Measurements from ENCODE around the gene ATP6V0C.
"Not testable (repeated sequence)": the region's sequence is repeated elsewhere in the genome, so short reads cannot be mapped to it uniquely, and the experiment has no call there.

ATP6V0C gene

DNA sequence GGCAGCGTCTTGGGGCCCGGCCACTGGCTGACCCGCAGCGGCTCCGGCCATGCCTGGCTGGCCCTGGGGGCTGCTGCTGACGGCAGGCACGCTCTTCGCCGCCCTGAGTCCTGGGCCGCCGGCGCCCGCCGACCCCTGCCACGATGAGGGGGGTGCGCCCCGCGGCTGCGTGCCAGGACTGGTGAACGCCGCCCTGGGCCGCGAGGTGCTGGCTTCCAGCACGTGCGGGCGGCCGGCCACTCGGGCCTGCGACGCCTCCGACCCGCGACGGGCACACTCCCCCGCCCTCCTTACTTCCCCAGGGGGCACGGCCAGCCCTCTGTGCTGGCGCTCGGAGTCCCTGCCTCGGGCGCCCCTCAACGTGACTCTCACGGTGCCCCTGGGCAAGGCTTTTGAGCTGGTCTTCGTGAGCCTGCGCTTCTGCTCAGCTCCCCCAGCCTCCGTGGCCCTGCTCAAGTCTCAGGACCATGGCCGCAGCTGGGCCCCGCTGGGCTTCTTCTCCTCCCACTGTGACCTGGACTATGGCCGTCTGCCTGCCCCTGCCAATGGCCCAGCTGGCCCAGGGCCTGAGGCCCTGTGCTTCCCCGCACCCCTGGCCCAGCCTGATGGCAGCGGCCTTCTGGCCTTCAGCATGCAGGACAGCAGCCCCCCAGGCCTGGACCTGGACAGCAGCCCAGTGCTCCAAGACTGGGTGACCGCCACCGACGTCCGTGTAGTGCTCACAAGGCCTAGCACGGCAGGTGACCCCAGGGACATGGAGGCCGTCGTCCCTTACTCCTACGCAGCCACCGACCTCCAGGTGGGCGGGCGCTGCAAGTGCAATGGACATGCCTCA lies 41.9 kb upstream of the ATP6V0C start:
- no peak for TF ChIP-seq POLR2A (IDR thresholded peaks at IDR 0.05; ENCODE audit: low read depth, low read length)
- DNase-seq (ENCODE audit: insufficient read length, low spot score) (no peak), FAIRE-seq (no peak)

DNA sequence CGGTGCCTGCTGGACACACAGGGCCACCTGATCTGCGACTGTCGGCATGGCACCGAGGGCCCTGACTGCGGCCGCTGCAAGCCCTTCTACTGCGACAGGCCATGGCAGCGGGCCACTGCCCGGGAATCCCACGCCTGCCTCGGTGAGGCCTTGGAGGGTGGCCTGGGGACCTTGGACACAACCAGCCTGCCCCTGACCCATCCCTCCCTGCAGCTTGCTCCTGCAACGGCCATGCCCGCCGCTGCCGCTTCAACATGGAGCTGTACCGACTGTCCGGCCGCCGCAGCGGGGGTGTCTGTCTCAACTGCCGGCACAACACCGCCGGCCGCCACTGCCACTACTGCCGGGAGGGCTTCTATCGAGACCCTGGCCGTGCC lies 41.3 kb upstream of the ATP6V0C start:
- DNase-seq (ENCODE audit: insufficient read length, low spot score) (no peak), FAIRE-seq (no peak)
- no peak for TF ChIP-seq POLR2A (IDR thresholded peaks at IDR 0.05; ENCODE audit: low read depth, low read length)

DNA sequence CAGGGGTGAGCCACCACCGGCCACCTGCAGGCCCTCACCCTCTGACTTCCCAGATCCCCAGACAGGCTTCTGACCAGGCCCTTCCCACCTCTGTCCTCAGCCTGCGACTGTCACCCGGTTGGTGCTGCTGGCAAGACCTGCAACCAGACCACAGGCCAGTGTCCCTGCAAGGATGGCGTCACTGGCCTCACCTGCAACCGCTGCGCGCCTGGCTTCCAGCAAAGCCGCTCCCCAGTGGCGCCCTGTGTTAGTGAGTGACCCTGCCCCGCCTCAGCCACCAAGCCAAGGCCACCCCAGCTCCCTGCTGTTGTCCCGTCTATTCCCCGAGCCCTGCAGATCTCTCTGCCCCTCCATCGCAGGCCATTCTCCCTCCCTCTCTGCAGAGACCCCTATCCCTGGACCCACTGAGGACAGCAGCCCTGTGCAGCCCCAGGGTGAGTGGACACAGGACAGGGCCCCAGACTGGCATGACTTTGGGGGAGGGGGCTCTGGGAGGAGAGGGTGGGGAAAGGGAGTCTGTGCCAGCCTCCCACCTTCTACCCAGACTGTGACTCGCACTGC lies 40.8 kb upstream of the ATP6V0C start:
- no peak for FAIRE-seq
- no peak for DNase-seq (ENCODE audit: insufficient read length, low spot score)
- no peak for TF ChIP-seq POLR2A (IDR thresholded peaks at IDR 0.05; ENCODE audit: low read depth, low read length)

DNA sequence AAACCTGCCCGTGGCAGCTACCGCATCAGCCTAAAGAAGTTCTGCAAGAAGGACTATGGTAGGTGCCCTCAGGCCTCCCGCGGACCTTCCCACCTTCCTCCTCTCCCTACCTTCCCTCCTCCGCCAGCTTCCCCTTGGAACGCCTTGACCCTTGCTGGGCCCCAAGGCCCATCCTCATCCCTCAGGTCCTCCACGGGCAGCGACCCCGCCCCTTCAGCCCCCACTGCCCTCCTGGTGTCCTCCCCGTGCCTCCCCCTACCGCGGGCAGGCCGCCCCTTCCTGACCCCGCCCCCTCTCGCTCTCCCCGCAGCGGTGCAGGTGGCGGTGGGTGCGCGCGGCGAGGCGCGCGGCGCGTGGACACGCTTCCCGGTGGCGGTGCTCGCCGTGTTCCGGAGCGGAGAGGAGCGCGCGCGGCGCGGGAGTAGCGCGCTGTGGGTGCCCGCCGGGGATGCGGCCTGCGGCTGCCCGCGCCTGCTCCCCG lies 40.3 kb upstream of the ATP6V0C start:
- FAIRE-seq (no peak), DNase-seq (ENCODE audit: insufficient read length, low spot score) (no peak)
- 0 out of 2 replicates have a peak, but pooled peaks have one; percentile 16 for TF ChIP-seq POLR2A (IDR thresholded peaks at IDR 0.05; ENCODE audit: low read depth, low read length)

DNA sequence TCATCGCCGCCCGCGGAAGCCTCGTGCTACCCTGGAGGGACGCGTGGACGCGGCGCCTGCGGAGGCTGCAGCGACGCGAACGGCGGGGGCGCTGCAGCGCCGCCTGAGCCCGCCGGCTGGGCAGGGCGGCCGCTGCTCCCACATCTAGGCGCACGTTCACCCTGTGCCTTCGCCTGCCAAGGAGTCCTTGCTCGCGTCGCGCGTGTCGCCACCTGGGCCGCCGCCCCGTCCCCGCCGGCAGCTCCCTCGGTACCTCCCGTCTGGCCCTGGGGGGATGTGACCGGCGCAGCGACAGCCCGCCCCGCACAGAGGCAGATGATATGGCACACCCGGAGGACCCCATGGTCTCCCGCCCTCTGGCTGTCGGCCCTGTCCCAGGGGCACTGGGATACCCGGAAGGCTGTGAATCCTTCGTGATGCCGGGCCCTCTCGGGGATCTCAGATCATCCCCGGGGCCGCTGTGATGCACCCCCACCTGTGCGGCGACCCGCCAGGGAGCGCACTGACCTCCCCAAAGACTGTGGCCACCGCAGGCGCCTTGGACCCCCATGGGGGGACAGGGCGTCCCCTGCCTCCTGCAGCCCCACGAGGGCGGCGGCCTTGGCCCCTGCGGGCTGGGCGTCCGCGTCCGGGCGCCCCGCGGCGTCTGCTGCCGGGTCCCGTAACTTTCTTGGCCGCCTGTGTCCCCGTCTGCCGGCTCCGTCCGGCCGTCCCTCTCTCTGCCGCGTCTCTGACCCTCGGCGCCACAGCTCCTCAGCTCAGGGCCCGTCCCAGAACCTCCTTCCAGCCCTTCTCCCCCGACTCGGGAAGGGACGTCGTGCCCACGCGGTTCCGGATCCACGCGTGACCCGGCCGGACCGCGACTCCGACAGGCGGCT lies 39.5 kb upstream of the ATP6V0C start:
- TF ChIP-seq POLR2A (IDR thresholded peaks at IDR 0.05; ENCODE audit: low read depth, low read length): peak; percentile 40
- FAIRE-seq (no peak), DNase-seq (ENCODE audit: insufficient read length, low spot score) (peak; percentile 81)

DNA sequence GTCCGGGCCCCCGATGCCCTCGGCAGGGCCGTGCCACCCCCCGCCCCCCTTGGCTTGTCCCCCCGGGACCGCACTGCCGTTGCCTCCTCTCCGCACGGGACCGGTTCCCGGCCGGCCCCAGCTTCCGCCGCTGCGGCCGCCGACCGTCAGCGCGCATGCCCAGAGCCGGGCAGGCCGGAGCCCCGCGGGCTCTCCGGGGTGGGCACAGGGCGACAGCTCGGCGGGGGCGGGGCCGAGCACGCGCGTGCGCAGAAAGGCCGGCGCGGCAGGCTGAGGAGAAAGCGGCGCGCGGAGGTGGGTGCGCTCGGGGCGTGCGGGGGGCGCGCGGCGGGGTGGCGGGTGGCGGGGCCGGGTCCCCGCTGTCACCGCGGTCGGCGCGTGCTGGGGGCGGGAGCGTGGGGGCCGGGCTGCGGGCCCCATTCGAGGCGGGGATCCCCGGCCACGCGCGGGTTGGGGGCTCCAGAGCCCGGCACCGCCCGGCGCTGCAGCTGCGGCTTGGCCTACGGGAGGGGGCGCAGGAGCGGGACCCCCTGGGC lies 38.8 kb upstream of the ATP6V0C start, which contains the start of gene TBC1D24:
Gene TBC1D24 (plus strand): TSS at position 251 of the 536 bp plus-strand sequence. CDS start 21,022 bp downstream, outside the sequence.
- FAIRE-seq (no peak), DNase-seq (ENCODE audit: insufficient read length, low spot score) (peak; percentile 100)
- TF ChIP-seq POLR2A (IDR thresholded peaks at IDR 0.05; ENCODE audit: low read depth, low read length): peak; percentile 92

DNA sequence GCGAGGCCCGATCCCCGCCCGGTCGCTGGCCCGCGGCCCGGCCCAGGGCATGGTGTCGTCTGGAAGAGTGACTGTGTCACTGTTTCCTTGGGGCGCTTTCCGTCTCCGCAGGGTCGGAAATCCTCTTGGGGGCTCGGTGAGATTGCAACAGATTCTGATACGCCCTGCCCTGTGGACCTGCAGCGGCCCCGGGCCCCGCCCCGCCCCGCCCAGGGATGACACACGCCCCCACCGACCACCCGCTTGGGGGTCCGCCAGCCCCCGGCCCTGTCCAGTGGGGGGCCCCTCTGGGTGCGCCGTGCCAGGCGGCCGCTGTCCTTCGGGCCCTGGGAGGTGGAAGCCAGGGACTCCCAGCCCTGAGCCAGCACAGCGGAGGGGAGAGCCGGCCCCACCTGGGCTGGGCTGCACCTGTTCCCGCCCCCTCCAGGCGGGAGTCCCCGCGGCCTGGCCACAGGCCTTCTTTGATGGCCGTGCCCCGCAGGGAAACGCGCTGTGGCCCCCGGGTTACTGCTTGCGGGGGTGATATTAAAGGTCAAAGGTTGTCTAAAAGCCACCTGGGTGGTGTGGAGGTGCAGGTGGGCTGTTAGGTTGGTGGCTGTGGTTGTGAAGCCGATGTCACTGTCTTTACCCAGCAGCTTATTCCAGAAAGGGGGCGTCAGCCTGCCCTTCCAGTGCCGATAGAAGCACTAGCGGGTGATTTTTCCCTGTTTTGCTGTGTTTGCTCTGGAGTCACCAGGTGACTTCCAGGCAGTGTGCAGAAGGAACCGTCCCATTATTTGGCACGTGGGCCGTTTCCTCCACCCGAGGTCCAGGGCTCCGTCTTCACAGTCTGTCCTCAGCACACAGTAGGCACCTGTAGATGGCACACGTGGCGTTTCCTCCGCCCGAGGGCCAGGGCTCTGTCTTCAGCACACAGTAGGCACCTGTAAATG lies 38.1 kb upstream of the ATP6V0C start:
- TF ChIP-seq POLR2A (IDR thresholded peaks at IDR 0.05; ENCODE audit: low read depth, low read length): no peak
- FAIRE-seq (no peak), DNase-seq (ENCODE audit: insufficient read length, low spot score) (no peak)

DNA sequence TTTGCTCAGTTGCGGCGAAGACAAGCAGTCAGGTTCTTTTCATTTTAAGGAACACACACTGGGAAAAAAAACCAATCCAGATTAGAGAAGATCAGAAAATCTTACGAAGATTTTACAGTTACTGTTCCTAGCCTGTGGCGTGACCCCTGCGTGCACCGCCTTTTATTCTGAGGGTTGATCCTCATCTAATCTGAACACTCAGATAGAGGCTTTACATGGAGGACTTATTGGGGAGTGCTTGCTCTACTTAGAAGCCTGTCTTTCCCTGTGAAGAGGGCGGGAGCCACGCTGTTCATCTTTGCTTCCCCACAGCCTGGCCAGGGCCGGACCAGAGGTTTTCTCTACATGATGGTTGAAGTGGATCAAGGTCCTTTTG lies 37.4 kb upstream of the ATP6V0C start:
- FAIRE-seq (no peak), DNase-seq (ENCODE audit: insufficient read length, low spot score) (no peak)
- no peak for TF ChIP-seq POLR2A (IDR thresholded peaks at IDR 0.05; ENCODE audit: low read depth, low read length)

DNA sequence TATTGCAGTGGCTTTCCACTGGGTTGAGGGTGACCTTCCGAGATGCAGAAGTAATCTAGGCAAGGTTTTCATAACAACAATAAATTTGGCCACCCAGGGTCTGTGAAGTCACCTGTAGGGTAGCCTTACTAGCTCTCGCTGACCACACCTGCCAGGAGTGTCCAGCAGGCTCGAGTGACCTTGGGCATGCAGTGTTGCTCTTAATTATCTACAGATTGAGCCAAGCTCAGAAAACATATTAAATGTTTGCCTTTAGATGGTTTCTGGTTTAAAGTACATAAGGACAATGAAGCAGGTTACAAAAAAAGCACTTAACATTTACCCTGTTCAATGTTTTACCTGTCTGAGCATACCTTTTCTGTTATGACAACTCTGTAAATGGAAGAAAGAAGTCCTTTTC lies 37.0 kb upstream of the ATP6V0C start:
- DNase-seq (ENCODE audit: insufficient read length, low spot score) (no peak), FAIRE-seq (no peak)
- no peak for TF ChIP-seq POLR2A (IDR thresholded peaks at IDR 0.05; ENCODE audit: low read depth, low read length)

DNA sequence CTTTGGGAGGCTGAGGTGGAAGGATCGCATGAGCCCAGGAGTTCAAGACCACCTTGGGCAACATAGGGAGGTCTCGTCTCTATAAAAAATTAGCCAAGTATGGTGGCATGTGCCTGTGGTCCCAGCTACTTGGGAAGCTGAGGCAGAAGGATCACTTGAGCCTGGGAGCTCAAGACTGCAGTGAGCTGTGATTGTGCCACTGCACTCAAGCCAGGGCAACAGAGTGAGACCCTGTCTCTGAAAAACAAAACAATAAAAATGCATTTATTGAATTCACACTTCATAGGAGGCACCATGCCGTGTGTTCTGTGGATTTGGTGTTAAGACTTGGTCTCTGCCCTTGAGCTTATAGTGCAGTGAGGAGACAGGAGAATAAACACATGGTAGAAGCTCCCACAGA lies 36.4 kb upstream of the ATP6V0C start:
- TF ChIP-seq POLR2A (IDR thresholded peaks at IDR 0.05; ENCODE audit: low read depth, low read length): no peak
- DNase-seq (ENCODE audit: insufficient read length, low spot score) (no peak), FAIRE-seq (no peak)

DNA sequence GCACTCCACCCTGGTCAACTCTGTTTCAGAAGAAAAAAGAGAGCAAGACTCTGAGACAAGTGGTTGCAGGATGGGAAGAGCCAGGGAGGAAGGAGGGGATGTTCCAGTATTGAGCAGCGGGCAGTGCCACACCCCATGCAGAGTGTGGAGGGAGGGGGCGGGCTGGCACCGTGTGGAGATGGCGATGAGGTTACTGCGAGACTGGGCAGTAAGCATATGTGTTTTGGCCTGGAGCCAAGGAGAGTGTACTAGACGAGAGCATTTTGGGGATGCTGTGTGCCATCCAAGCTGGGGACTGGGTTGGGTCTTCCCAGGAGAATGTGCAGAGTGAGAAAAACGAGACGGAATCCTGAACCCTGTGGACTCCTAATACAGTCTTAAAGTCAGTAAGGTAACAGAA lies 35.5 kb upstream of the ATP6V0C start:
- DNase-seq (ENCODE audit: insufficient read length, low spot score) (no peak), FAIRE-seq (no peak)
- TF ChIP-seq POLR2A (IDR thresholded peaks at IDR 0.05; ENCODE audit: low read depth, low read length): no peak

DNA sequence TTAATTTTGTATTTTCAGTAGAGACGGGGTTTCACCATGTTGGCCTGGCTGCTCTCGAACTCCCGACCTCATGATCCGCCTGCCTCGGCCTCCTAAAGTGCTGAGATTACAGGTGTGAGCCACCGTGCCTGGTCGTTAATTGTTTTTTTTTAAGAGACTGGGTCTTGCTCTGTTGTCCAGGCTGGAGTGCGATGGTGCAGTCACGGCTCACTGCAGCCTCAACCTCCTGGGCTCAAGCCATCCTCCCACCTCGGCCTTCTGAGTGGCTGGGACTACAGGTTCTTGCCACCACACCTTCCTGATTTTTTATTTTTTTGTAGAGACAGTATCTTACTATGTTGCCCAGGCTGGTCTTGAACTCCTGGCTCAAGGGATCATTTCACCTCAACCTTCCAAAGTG lies 33.8 kb upstream of the ATP6V0C start:
- DNase-seq (ENCODE audit: insufficient read length, low spot score); FAIRE-seq: not testable (repeated sequence)

DNA sequence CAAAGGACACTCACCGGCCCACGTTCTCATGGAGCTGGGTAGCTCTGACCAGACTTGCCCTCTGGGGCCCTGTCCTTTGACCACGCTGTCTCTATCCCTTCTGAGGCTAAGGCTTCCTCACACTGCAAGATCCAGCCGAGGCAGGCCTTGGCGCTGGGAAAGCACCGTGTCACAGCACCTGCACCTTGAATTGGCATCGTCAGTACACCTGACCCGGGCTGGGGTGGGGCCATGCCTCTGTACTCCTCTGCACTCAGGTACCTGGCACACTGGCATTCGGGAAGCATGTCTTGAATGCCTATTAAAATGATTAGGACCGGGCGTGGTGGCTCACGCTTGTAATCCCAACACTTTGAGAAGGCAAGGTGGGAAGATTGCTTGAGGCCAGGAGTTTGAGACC lies 32.8 kb upstream of the ATP6V0C start:
- no peak for FAIRE-seq
- no peak for TF ChIP-seq POLR2A (IDR thresholded peaks at IDR 0.05; ENCODE audit: low read depth, low read length)

More for the DNA sequence above, 32.8 kb upstream of the ATP6V0C start:
- DNase-seq (ENCODE audit: insufficient read length, low spot score): no peak
